A549 (cell line): Measurements from ENCODE around the gene OCIAD1. TPM values are rescaled to one million over a fixed set of nuclear protein-coding genes. Genes with fewer than 3 reads are reported as not detected.

Experiments used
- ATAC-seq, 2 experiments: fragments of 200-7000 bp in 1 of 2; fragments of >200 bp in 1 of 2; cut with Nextera tagmentation in 1 of 2; cut with Tn5 transposase in 1 of 2; 3 replicates each; pipeline versions ENCODE4 v1.8.0 to v1.9.1; 2018 to 2020; ENCODE audit warnings: mild to moderate bottlenecking in 1 of 2, moderate library complexity in 1 of 2
- CTCF ChIA-PET: fragments of 300-600 bp; sonication (Branson Sonifier 250); formaldehyde crosslinking; extraction: SDS; loops from one replicate; lab custom pipeline; 2021; ENCODE audit warnings: antibody characterized with exemption, inconsistent platforms; lab: Yijun Ruan, JAX
- POLR2A ChIA-PET: fragments of 350-600 bp; formaldehyde crosslinking; extraction: SDS; loops from one replicate; lab custom pipeline; 2021; ENCODE audit warnings: antibody characterized with exemption, inconsistent platforms; lab: Yijun Ruan, JAX
- DNase-seq, 2 experiments: peaks; one replicate each; pipeline versions ENCODE4 v3.0.0 to v3.0.0-alpha.2; 2011 to 2016; ENCODE audit warnings: low read depth in 1 of 2, low spot score in 1 of 2
- FAIRE-seq: peaks from 2 replicates; lab custom pipeline; 2011; peaks lifted over from hg19 to GRCh38; lab: Jason Lieb, UNC
- H3K27ac ChIP-seq, 2 experiments: fragments of >200 bp; sonication (Bioruptor Twin); formaldehyde crosslinking; 3 replicates each; pipeline ENCODE4 v1.5.1; 2016 to 2017
- H3K4me1 ChIP-seq: fragments of >200 bp; sonication (Bioruptor Twin); formaldehyde crosslinking; 3 replicates; pipeline ENCODE4 v1.6.1; 2016
- H3K4me2 ChIP-seq: fragments of >200 bp; sonication (Bioruptor Twin); formaldehyde crosslinking; 3 replicates; pipeline ENCODE4 v1.6.1; 2016
- H3K4me3 ChIP-seq: fragments of >200 bp; sonication (Bioruptor Twin); formaldehyde crosslinking; 3 replicates; pipeline ENCODE4 v1.5.1; 2016
- H3K9me3 ChIP-seq: fragments of >200 bp; sonication (Bioruptor Twin); formaldehyde crosslinking; 3 replicates; pipeline ENCODE4 v1.6.1; 2016
- ATOH8 ChIP-seq: fragments of 250-450 bp; sonication (Bioruptor Pico); IDR thresholded peaks from 2 replicates; pipeline ENCODE4 v1.5.0; 2020; ENCODE audit warnings: low read depth, mild to moderate bottlenecking, moderate library complexity
- CTCF ChIP-seq: fragments of >200 bp; sonication (Bioruptor Twin); formaldehyde crosslinking; IDR thresholded peaks from 3 replicates; pipeline ENCODE4 v1.5.1; 2016
- ESRRA ChIP-seq: fragments of 150-350 bp; IDR thresholded peaks from 2 replicates; pipeline ENCODE4 v1.6.1; 2014; ENCODE audit warnings: mild to moderate bottlenecking, low read length, borderline replicate concordance
- FOSB ChIP-seq: fragments of 250-450 bp; sonication (Bioruptor Pico); IDR thresholded peaks from 2 replicates; pipeline ENCODE4 v1.5.0; 2020; ENCODE audit warnings: mild to moderate bottlenecking, moderate library complexity
- HEYL ChIP-seq: fragments of 250-450 bp; sonication (Bioruptor Pico); IDR thresholded peaks from 2 replicates; pipeline ENCODE4 v1.8.0; 2021; ENCODE audit warnings: mild to moderate bottlenecking, moderate library complexity
- JUN ChIP-seq, 2 experiments: fragments of >200 bp; sonication (Bioruptor Twin); formaldehyde crosslinking; IDR thresholded peaks; 2 replicates in 1 of 2; 3 replicates in 1 of 2; pipeline ENCODE4 v1.6.1; 2016 to 2017
- JUNB ChIP-seq: fragments of >200 bp; sonication (Bioruptor Twin); formaldehyde crosslinking; IDR thresholded peaks from 2 replicates; pipeline ENCODE4 v1.6.1; 2016
- KDM5A ChIP-seq: fragments of 200-600 bp; sonication (generic); IDR thresholded peaks from 2 replicates; pipeline ENCODE4 v1.6.1; 2016; ENCODE audit warnings: antibody characterized with exemption, mild to moderate bottlenecking
- MAFK ChIP-seq: fragments of 450-650 bp; IDR thresholded peaks from 2 replicates; pipeline ENCODE4 v1.6.1; 2014; ENCODE audit not compliant: partially characterized antibody
- MAZ ChIP-seq: fragments of 150-350 bp; IDR thresholded peaks from 2 replicates; pipeline ENCODE4 v1.6.1; 2014; ENCODE audit warnings: antibody characterized with exemption, low read depth, low read length, borderline replicate concordance
- NR3C1 ChIP-seq: fragments of >200 bp; sonication (Bioruptor Twin); formaldehyde crosslinking; IDR thresholded peaks from 3 replicates; pipeline ENCODE4 v1.6.1; 2017
- PBX3 ChIP-seq: IDR thresholded peaks from 2 replicates; pipeline ENCODE4 v1.6.1; 2012
- POLR2AphosphoS2 ChIP-seq: conservative IDR thresholded peaks from 2 replicates; pipeline ENCODE4 v1.6.1; 2012; ENCODE audit warnings: low read length, improper control_type of control experiment, inconsistent platforms
- REST ChIP-seq: fragments of 200-600 bp; sonication (generic); IDR thresholded peaks from 2 replicates; pipeline ENCODE4 v1.6.1; 2016; ENCODE audit warnings: antibody characterized with exemption, mild to moderate bottlenecking, moderate library complexity
- RFX5 ChIP-seq: fragments of 450-650 bp; IDR thresholded peaks from 2 replicates; pipeline ENCODE4 v1.7.1; 2014; ENCODE audit warnings: antibody characterized with exemption, mild to moderate bottlenecking, moderate library complexity
- SREBF2 ChIP-seq: fragments of 450-650 bp; IDR thresholded peaks from 2 replicates; pipeline ENCODE4 v1.6.1; 2014; ENCODE audit warnings: mild to moderate bottlenecking, moderate library complexity
- TFCP2L1 ChIP-seq: fragments of 250-450 bp; sonication (Bioruptor Pico); IDR thresholded peaks from 2 replicates; pipeline ENCODE4 v1.5.0; 2021; ENCODE audit warnings: mild to moderate bottlenecking
- ZFP36 ChIP-seq: fragments of 450-650 bp; IDR thresholded peaks from 2 replicates; pipeline ENCODE4 v1.6.1; 2014; ENCODE audit warnings: borderline replicate concordance; ENCODE audit not compliant: partially characterized antibody
- ZSCAN20 ChIP-seq: fragments of 250-450 bp; sonication (Bioruptor Pico); IDR thresholded peaks from 2 replicates; pipeline ENCODE4 v1.8.0; 2022; ENCODE audit warnings: mild to moderate bottlenecking, moderate library complexity
- WGBS: methylation state at CpG from one replicate; pipeline ENCODE4 v1.1.6; 2017; ENCODE audit errors: missing lambda C conversion rate; 5-methylcytosine and 5-hydroxymethylcytosine counted together
- polyA plus RNA-seq, 4 experiments: library from polyadenylated mRNA; depleted of rRNA in 3 of 4; stranded (reverse); fragments of >200 nt; fragmentation: RNase III in 1 of 4; extraction: RNeasy Plus Mini Kit Qiagen cat#74134 plus additional on column Dnase treatment in 1 of 4; gene quantifications; 2 replicates in 3 of 4; 3 replicates in 1 of 4; pipeline ENCODE4 v1.2.3, GENCODE V29; 2011 to 2017
- TF ChIP-seq, protein P1 (sequence below): fragments of 450-650 bp; IDR thresholded peaks from 2 replicates; pipeline ENCODE4 v1.6.1; 2014; ENCODE audit warnings: antibody characterized with exemption

The OCIAD1 gene
- polyA plus RNA-seq, 2 of the 4 experiments (the other 2 are of a cell fraction), result 156 to 210 TPM

DNA sequence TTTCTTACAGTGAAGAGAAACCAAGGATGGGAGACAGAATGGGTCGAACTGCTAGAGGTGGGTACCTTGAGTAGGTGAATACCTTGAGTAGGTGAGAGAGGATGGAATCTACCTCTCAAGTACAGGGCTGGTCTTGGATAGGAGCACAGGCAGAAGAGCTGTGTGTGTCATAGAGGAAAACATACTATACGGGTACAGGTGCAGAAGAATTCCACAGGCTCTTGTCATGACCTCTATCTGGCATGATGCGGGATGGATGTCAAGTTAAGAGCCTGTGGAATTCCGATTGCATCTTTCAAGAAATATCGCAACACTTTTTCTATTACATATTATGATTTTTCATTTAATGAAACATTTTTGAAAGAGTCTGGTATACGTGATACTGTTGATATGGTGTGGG lies 18.0 kb upstream of the OCIAD1 start:
- DNase-seq, result no peak
- Histone ChIP-seq H3K4me3 (no peak overlapping the region), H3K4me2 (no peak overlapping the region), H3K9me3 (no peaks in the 10 kb centered on the region), H3K27ac (no peak overlapping the region), H3K4me1 (peaks cover 6% of the 10 kb centered on the region; the same call in 2 of the 3 replicates)
- ATAC-seq, result no peak
- ChIA-PET CTCF (interaction anchor here (0.8 to 1.2 kb wide), 2 partner anchors 12 to 27 kb away, joined by 3 to 4 read pairs; no protein-coding TSS in a partner anchor), POLR2A (no interaction called here)
- FAIRE-seq, result no peak
- TF ChIP-seq TFCP2L1 (CRISPR knock-in tag), result no peak
- TF ChIP-seq, protein P1, sequence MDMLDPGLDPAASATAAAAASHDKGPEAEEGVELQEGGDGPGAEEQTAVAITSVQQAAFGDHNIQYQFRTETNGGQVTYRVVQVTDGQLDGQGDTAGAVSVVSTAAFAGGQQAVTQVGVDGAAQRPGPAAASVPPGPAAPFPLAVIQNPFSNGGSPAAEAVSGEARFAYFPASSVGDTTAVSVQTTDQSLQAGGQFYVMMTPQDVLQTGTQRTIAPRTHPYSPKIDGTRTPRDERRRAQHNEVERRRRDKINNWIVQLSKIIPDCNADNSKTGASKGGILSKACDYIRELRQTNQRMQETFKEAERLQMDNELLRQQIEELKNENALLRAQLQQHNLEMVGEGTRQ, result no peak
- TF ChIP-seq ATOH8, result no peak
- no peak for TF ChIP-seq KDM5A
- no peak for TF ChIP-seq NR3C1
- no peak for TF ChIP-seq CTCF
- no peak for TF ChIP-seq POLR2AphosphoS2
- TF ChIP-seq SREBF2, result no peak
- TF ChIP-seq ZSCAN20, result no peak
- no peak for TF ChIP-seq JUN (IDR thresholded peaks at IDR 0.05)
- no peak for TF ChIP-seq MAZ
- no peak for TF ChIP-seq RFX5
- no peak for TF ChIP-seq ZFP36
- TF ChIP-seq JUNB, result no peak
- no peak for TF ChIP-seq FOSB (CRISPR knock-in tag)
- no peak for TF ChIP-seq REST
- WGBS, result 64% methylated on average over 6 of the region's 6 CpGs

- H3K4me2 ChIP-seq, result no peak overlapping the region
- H3K4me1 ChIP-seq, result peaks cover 6% of the 10 kb centered on the region; the same call in 2 of the 3 replicates
- H3K4me3 ChIP-seq, result no peak overlapping the region
- TF ChIP-seq MAFK (no peak), HEYL (no peak), TFCP2L1 (CRISPR knock-in tag) (no peak), PBX3 (no peak), ESRRA (no peak)
- POLR2A ChIA-PET, result no interaction called here
- 73% methylated on average over 1 of the region's 1 CpG for WGBS
- CTCF ChIA-PET, result interaction anchor here (0.8 to 1.2 kb wide), 2 partner anchors 11 to 26 kb away, joined by 3 to 4 read pairs; no protein-coding TSS in a partner anchor
- ATAC-seq (no peak), FAIRE-seq (no peak), DNase-seq (no peak)
- no peaks in the 10 kb centered on the region for H3K9me3 ChIP-seq
- no peak overlapping the region for H3K27ac ChIP-seq
Measured at GRCh38 chr4:48813964-48814363, 16.9 kb upstream of the OCIAD1 start.
